Lung (tissue), 12 donors: ENCODE measurements around the gene COL6A3. TPM values are rescaled to one million over a fixed set of nuclear protein-coding genes. Genes with fewer than 3 reads are reported as not detected.

Experiments used
- ATAC-seq: fragments of 200-7000 bp; cut with Tn5 transposase; one replicate; pipeline ENCODE4 v1.9.1; 2020; ENCODE audit warnings: moderate number of reproducible peaks; ENCODE audit not compliant: insufficient read depth, low FRiP score
- DNase-seq, 3 donors: peaks; one replicate each; pipeline ENCODE4 v3.0.0-alpha.2; 2013 to 2017
- H3K27ac ChIP-seq, 2 donors: one replicate each; pipeline ENCODE4 v1.5.1; 2013; ENCODE audit warnings: mild to moderate bottlenecking in 2 of 2, moderate library complexity in 2 of 2, control low read depth in 1 of 2, inconsistent platforms in 1 of 2, low read depth in 1 of 2, low read length in 1 of 2
- H3K27me3 ChIP-seq, 3 donors: one replicate each; pipeline ENCODE4 v1.5.1; 2013; ENCODE audit warnings: low read length in 2 of 3; ENCODE audit not compliant: control insufficient read depth in 3 of 3, insufficient read depth in 3 of 3
- H3K36me3 ChIP-seq, 4 donors: one replicate each; pipeline ENCODE4 v1.5.1; 2013; ENCODE audit warnings: low read length in 4 of 4, mild to moderate bottlenecking in 1 of 4, moderate library complexity in 1 of 4; ENCODE audit not compliant: control insufficient read depth in 4 of 4, insufficient read depth in 4 of 4
- H3K4me1 ChIP-seq, 5 donors: one replicate each; pipeline ENCODE4 v1.5.1; 2013; ENCODE audit warnings: low read length in 5 of 5, mild to moderate bottlenecking in 2 of 5, moderate library complexity in 1 of 5; ENCODE audit not compliant: control insufficient read depth in 5 of 5, insufficient read depth in 5 of 5
- H3K4me3 ChIP-seq: one replicate; pipeline ENCODE4 v1.5.1; 2013; ENCODE audit warnings: mild to moderate bottlenecking, control low read depth, moderate library complexity
- H3K9ac ChIP-seq, 2 donors: one replicate each; pipeline ENCODE4 v1.5.1; 2013; ENCODE audit warnings: low read length in 2 of 2, control low read depth in 1 of 2; ENCODE audit not compliant: insufficient read depth in 1 of 2
- H3K9me3 ChIP-seq, 4 donors: one replicate each; pipeline ENCODE4 v1.5.1; 2013; ENCODE audit warnings: low read length in 3 of 4, mild to moderate bottlenecking in 1 of 4, moderate library complexity in 1 of 4; ENCODE audit not compliant: control insufficient read depth in 4 of 4, insufficient read depth in 3 of 4
- CTCF ChIP-seq: IDR thresholded peaks from 2 replicates; pipeline ENCODE4 v1.5.1; 2012; ENCODE audit warnings: mild to moderate bottlenecking; ENCODE audit errors: control extremely low read depth, extremely low read depth
- WGBS, 2 donors: extraction: QIAGEN DNeasy Blood & Tissue Kit; methylation state at CpG; one replicate each; pipeline ENCODE4 v1.1.7; 2013; 5-methylcytosine and 5-hydroxymethylcytosine counted together
- polyA plus RNA-seq, 2 donors: library from polyadenylated mRNA; stranded (reverse); fragments of 200-250 nt; gene quantifications; one replicate each; pipeline ENCODE4 v1.2.1, GENCODE V29; 2013
- total RNA-seq, 2 donors: library from RNA; depleted of rRNA in 1 of 2; stranded (reverse); fragments of >200 nt in 1 of 2; gene quantifications; one replicate each; pipeline ENCODE4 v1.2.1, GENCODE V29; 2014 to 2021
- donor health status: control.
- donor health status: control.
- donor health status: Bipolar disorder and iron deficiency.
- donor health status: healthy.
- donor health status: DM: yes; HTN: yes; CAD: no.

The COL6A3 gene
- total and polyA plus RNA-seq, 4 donors = 36.4 to 548 (median 277) TPM

GRCh38 chr2:237438080-237438940 is 24.3 kb upstream of the COL6A3 start:
- ATAC-seq (no peak), DNase-seq (peak in 2 of 3 donors; percentile 47 to 66)
- WGBS, 2 donors = 55 to 64% methylated on average over 8 of the region's 8 CpGs

DNA sequence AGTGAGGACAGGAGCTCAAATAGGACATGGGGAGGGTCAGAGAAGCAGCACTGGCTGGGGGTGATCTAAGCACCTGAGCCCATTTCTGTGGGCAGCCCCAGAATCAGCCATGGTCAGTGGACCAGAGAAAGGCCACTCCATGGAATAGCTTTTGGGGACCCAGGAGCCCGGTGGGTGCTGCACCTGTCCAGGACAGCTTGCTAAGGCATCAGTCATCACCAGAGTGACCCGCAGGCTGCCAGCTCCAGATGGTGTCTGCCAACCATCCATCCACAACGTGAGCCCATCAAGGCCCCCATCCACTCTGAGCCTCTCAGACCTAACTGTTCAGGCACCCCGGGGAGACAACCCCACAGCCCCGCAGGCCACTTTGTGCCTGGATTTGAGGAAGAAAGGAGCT is 23.6 kb upstream of the COL6A3 start:
- no peak overlapping the region for H3K4me3 ChIP-seq
- H3K9me3 ChIP-seq = no peaks in the 10 kb centered on the region
- no peaks in the 10 kb centered on the region for H3K27me3 ChIP-seq
- DNase-seq (no peak), ATAC-seq (no peak)
- H3K4me1 ChIP-seq = peaks cover 0 to 53% (median 16%) of the 10 kb centered on the region in 5 donors
- no peaks in the 10 kb centered on the region for H3K36me3 ChIP-seq
- no peak overlapping the region for H3K27ac ChIP-seq
- H3K9ac ChIP-seq = no peak overlapping the region
- 83 to 85% methylated on average over 5 of the region's 5 CpGs for WGBS, 2 donors
- TF ChIP-seq CTCF = no peak

More at GRCh38 chr2:237438080-237438940, 24.3 kb upstream of the COL6A3 start:
- Histone ChIP-seq H3K9ac (no peak overlapping the region), H3K4me1 (peaks cover 0 to 58% (median 15%) of the 10 kb centered on the region in 5 donors), H3K27ac (no peak overlapping the region), H3K36me3 (no peaks in the 10 kb centered on the region), H3K4me3 (no peak overlapping the region), H3K27me3 (no peaks in the 10 kb centered on the region), H3K9me3 (no peaks in the 10 kb centered on the region)
- no peak for TF ChIP-seq CTCF

GRCh38 chr2:237435844-237436587 is 22.1 kb upstream of the COL6A3 start:
- Histone ChIP-seq H3K4me1 (peaks cover 0 to 42% (median 10%) of the 10 kb centered on the region in 5 donors), H3K36me3 (no peaks in the 10 kb centered on the region), H3K27me3 (no peaks in the 10 kb centered on the region), H3K9ac (no peak overlapping the region), H3K4me3 (no peak overlapping the region), H3K9me3 (no peaks in the 10 kb centered on the region), H3K27ac (no peak overlapping the region)
- WGBS, 2 donors = 80 to 88% methylated on average over 10 of the region's 10 CpGs
- ATAC-seq (no peak), DNase-seq (peak; percentile 47 to 66 (median 64))
- no peak for TF ChIP-seq CTCF
